Adrenal gland (tissue), 5 donors: ENCODE data around the gene TMEM8B.

Source experiments
- POLR2A ChIP-seq, 2 donors: fragments of 450-650 bp; IDR thresholded peaks; one replicate each; pipeline ENCODE4 v1.6.1; 2017; ENCODE audit warnings: antibody characterized with exemption in 2 of 2, mild to moderate bottlenecking in 2 of 2, moderate library complexity in 1 of 2
- TF ChIP-seq, protein P1 (sequence below), 6 experiments: fragments of 450-650 bp in 4 of 6; fragments of 200-600 bp in 2 of 6; sonication (generic) in 1 of 6; IDR thresholded peaks; 1 replicate in 5 of 6; 2 replicates in 1 of 6; pipeline versions ENCODE4 v1.5.1 to v1.8.0; 2016 to 2021; ENCODE audit warnings: antibody characterized with exemption in 6 of 6, mild to moderate bottlenecking in 2 of 6, moderate library complexity in 1 of 6
- donor health status: DM: no; HTN: no; CAD: no.

DNA sequence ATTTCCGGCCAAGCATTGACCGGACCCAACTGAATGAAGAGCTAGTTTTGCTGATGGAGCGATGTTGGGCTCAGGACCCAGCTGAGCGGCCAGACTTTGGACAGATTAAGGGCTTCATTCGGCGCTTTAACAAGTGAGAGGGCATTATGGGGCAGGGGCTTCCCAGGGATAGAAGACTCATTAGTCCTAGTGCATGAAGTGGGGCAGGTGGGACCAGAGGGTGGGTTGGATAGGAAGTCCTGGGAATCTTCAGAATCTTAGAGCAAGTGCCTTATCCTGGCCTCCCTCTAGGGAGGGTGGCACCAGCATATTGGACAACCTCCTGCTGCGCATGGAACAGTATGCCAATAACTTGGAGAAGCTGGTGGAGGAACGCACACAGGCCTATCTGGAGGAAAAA is 22.9 kb upstream of the TMEM8B start:
- no peak for TF ChIP-seq POLR2A (IDR thresholded peaks at IDR 0.05)
- TF ChIP-seq, protein P1, sequence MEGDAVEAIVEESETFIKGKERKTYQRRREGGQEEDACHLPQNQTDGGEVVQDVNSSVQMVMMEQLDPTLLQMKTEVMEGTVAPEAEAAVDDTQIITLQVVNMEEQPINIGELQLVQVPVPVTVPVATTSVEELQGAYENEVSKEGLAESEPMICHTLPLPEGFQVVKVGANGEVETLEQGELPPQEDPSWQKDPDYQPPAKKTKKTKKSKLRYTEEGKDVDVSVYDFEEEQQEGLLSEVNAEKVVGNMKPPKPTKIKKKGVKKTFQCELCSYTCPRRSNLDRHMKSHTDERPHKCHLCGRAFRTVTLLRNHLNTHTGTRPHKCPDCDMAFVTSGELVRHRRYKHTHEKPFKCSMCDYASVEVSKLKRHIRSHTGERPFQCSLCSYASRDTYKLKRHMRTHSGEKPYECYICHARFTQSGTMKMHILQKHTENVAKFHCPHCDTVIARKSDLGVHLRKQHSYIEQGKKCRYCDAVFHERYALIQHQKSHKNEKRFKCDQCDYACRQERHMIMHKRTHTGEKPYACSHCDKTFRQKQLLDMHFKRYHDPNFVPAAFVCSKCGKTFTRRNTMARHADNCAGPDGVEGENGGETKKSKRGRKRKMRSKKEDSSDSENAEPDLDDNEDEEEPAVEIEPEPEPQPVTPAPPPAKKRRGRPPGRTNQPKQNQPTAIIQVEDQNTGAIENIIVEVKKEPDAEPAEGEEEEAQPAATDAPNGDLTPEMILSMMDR (IDR thresholded peaks at IDR 0.05) = no peak
